ENCODE results near the gene EVC2. TPM values are rescaled to one million over a fixed set of nuclear protein-coding genes. Genes with fewer than 3 reads are reported as not detected.

The EVC2 gene
- polyA plus RNA-seq, 10 donors: 3.5 to 6.8 (median 4.7) TPM

- no peak for DNase-seq
These were observed 5.5 kb upstream of the EVC2 start for GRCh38 chr4:5713861-5714260.

GRCh38 chr4:5712931-5713330 lies 4.6 kb upstream of the EVC2 start:
- DNase-seq: no peak

GRCh38 chr4:5712517-5712916 lies 4.2 kb upstream of the EVC2 start:
- DNase-seq: peak in 1 of 3 donors; percentile 49

GRCh38 chr4:5711479-5712184 lies 3.3 kb upstream of the EVC2 start:
- DNase-seq: peak; percentile 17 to 74 (median 38)

- DNase-seq: peak; percentile 86 to 95 (median 90)
These were observed 2.7 kb upstream of the EVC2 start, which contains the start of gene EVC for GRCh38 chr4:5710961-5711478. Gene EVC, plus strand, starts transcription at chr4:5711201. Its CDS starts 180 bp downstream, at chr4:5711381.

GRCh38 chr4:5710065-5710960 lies 2.0 kb upstream of the EVC2 start:
- peak in 2 of 3 donors; percentile 17 to 59 for DNase-seq

- DNase-seq: peak; percentile 34 to 62 (median 38)
These were observed 832 bp upstream of the EVC2 start for GRCh38 chr4:5709207-5709575.

GRCh38 chr4:5707778-5708448 lies 446 bp downstream of the EVC2 start:
- DNase-seq: peak in 2 of 3 donors; percentile 4 to 51

GRCh38 chr4:5707366-5707765 lies 993 bp downstream of the EVC2 start:
- no peak for DNase-seq

GRCh38 chr4:5706486-5707290 lies 1.7 kb downstream of the EVC2 start:
- DNase-seq: no peak

- DNase-seq: no peak
These were observed 2.6 kb downstream of the EVC2 start for GRCh38 chr4:5705647-5706320.

GRCh38 chr4:5704276-5704675 lies 4.1 kb downstream of the EVC2 start:
- no peak for DNase-seq

GRCh38 chr4:5703831-5704230 lies 4.5 kb downstream of the EVC2 start:
- DNase-seq: no peak

- DNase-seq: no peak
These were observed 6.4 kb downstream of the EVC2 start for GRCh38 chr4:5701971-5702370.

- no peak for DNase-seq
These were observed 7.9 kb downstream of the EVC2 start for GRCh38 chr4:5700459-5700858.

- no peak for DNase-seq
These were observed 12.0 kb downstream of the EVC2 start for GRCh38 chr4:5696341-5696740.

GRCh38 chr4:5693871-5694270 lies 14.5 kb downstream of the EVC2 start:
- DNase-seq: no peak

- DNase-seq: no peak
These were observed 16.7 kb downstream of the EVC2 start for GRCh38 chr4:5691491-5692132.

- DNase-seq: no peak
These were observed 19.3 kb downstream of the EVC2 start for GRCh38 chr4:5689065-5689464.

GRCh38 chr4:5686338-5686737 lies 22.0 kb downstream of the EVC2 start:
- no peak for DNase-seq
